Coronary artery (tissue), 2 donors: ENCODE data around the gene ZNF280D.
A peak's percentile ranks its signal among the peaks of the same experiment; 100 is the strongest.

ENCODE experiments used
- DNase-seq: peaks from one replicate; pipeline ENCODE4 v3.0.0-alpha.2; 2017; ENCODE audit warnings: low spot score
- H3K27ac ChIP-seq, 2 donors: fragments of 200-600 bp; sonication (generic); one replicate each; pipeline ENCODE4 v1.5.1; 2016 to 2019
- H3K4me3 ChIP-seq: fragments of 200-600 bp; sonication (generic); 2 replicates; pipeline ENCODE4 v1.5.1; 2016; ENCODE audit warnings: mild to moderate bottlenecking, moderate library complexity
- CTCF ChIP-seq: fragments of 200-600 bp; sonication (generic); IDR thresholded peaks from one replicate; pipeline ENCODE4 v1.5.1; 2019; ENCODE audit warnings: antibody characterized with exemption

Gene ZNF280D

GRCh38 chr15:56660943-56661342 is 72.4 kb downstream of the ZNF280D start:
- no peak overlapping the region for H3K4me3 ChIP-seq
- TF ChIP-seq CTCF = no peak
- DNase-seq = no peak

GRCh38 chr15:56659197-56659596 is 74.1 kb downstream of the ZNF280D start:
- no peak overlapping the region for H3K27ac ChIP-seq
- no peak for DNase-seq
- no peak overlapping the region for H3K4me3 ChIP-seq
- TF ChIP-seq CTCF = no peak

More at GRCh38 chr15:56660943-56661342, 72.4 kb downstream of the ZNF280D start:
- H3K27ac ChIP-seq = no peak overlapping the region

GRCh38 chr15:56654624-56655023 is 78.7 kb downstream of the ZNF280D start:
- peak overlapping the region in 1 of 2 donors; percentile 13 for H3K27ac ChIP-seq
- no peak overlapping the region for H3K4me3 ChIP-seq
- DNase-seq = no peak
- TF ChIP-seq CTCF = no peak

- no peak for DNase-seq
- no peak overlapping the region for H3K4me3 ChIP-seq
- TF ChIP-seq CTCF = no peak
- H3K27ac ChIP-seq = peak overlapping the region in 1 of 2 donors; percentile 13
These were observed 79.1 kb downstream of the ZNF280D start for GRCh38 chr15:56654216-56654615.

GRCh38 chr15:56653787-56654186 is 79.5 kb downstream of the ZNF280D start:
- Histone ChIP-seq H3K27ac (peak overlapping the region in 1 of 2 donors; percentile 78), H3K4me3 (no peak overlapping the region)
- no peak for TF ChIP-seq CTCF
- DNase-seq = no peak

GRCh38 chr15:56653107-56653506 is 80.2 kb downstream of the ZNF280D start:
- no peak for DNase-seq
- no peak for TF ChIP-seq CTCF
- H3K27ac ChIP-seq = peak overlapping the region; percentile 59 to 78
- no peak overlapping the region for H3K4me3 ChIP-seq

GRCh38 chr15:56648311-56648710 is 85.0 kb downstream of the ZNF280D start:
- no peak overlapping the region for H3K27ac ChIP-seq
- no peak overlapping the region for H3K4me3 ChIP-seq
- no peak for TF ChIP-seq CTCF
- DNase-seq = no peak
